AG10803 (cell line): ENCODE data around the gene PHACTR4.
"Not testable (repeated sequence)": the region's sequence is repeated elsewhere in the genome, so short reads cannot be mapped to it uniquely, and the experiment has no call there.

Source experiments
- DNase-seq: peaks from one replicate; pipeline ENCODE4 v3.0.0; 2010; ENCODE audit warnings: low read depth
- H3K4me3 ChIP-seq: 2 replicates; pipeline ENCODE4 v1.5.1; 2011; ENCODE audit warnings: mild to moderate bottlenecking, low read length, control low read depth
- TF ChIP-seq, protein P1 (sequence below): conservative IDR thresholded peaks from 2 replicates; pipeline ENCODE4 v1.5.1; 2011; ENCODE audit warnings: mild to moderate bottlenecking, low read length, control low read depth, inconsistent platforms

Gene PHACTR4

DNA sequence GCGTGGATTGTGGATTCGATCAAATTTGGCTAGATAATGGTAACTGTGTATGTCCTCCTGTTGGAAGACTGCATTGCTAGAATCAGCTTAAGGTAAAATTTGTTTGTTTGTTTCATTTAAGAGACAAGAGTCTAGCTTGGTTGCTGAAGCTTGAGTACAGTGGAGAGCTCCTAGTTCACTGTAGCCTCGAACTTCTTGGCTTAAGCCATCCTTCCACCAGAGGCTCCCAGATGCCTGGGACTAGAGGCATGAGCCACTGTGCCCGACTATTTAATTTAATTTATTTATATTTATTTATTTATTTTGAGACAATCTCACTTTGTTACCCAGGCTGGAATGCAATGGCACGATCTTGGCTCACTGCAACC lies 1.5 kb downstream of the PHACTR4 start:
- TF ChIP-seq, protein P1, sequence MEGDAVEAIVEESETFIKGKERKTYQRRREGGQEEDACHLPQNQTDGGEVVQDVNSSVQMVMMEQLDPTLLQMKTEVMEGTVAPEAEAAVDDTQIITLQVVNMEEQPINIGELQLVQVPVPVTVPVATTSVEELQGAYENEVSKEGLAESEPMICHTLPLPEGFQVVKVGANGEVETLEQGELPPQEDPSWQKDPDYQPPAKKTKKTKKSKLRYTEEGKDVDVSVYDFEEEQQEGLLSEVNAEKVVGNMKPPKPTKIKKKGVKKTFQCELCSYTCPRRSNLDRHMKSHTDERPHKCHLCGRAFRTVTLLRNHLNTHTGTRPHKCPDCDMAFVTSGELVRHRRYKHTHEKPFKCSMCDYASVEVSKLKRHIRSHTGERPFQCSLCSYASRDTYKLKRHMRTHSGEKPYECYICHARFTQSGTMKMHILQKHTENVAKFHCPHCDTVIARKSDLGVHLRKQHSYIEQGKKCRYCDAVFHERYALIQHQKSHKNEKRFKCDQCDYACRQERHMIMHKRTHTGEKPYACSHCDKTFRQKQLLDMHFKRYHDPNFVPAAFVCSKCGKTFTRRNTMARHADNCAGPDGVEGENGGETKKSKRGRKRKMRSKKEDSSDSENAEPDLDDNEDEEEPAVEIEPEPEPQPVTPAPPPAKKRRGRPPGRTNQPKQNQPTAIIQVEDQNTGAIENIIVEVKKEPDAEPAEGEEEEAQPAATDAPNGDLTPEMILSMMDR: no peak
- no peak for DNase-seq
- H3K4me3 ChIP-seq: peak overlapping the region; percentile 75; the same call in 1 of the 2 replicates

DNA sequence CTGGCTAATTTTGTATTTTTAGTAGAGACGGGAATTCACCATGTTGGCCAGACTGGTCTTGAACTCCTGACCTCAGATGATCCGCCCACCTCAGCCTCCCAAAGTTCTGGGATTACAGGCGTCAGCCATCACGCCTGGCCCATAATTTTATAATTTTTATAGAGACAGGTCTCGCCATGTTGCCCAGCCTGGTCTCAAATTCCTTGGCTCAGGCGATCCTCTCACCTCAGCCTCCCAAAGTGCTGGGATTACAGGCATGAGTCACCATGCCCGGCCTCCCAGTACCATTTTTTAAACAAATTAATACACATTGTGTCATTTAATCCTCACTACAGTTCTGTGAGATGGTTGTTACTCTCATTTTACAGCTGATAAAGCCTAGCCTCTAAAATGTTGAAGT lies 3.9 kb downstream of the PHACTR4 start:
- H3K4me3 ChIP-seq, DNase-seq: not testable (repeated sequence)

DNA sequence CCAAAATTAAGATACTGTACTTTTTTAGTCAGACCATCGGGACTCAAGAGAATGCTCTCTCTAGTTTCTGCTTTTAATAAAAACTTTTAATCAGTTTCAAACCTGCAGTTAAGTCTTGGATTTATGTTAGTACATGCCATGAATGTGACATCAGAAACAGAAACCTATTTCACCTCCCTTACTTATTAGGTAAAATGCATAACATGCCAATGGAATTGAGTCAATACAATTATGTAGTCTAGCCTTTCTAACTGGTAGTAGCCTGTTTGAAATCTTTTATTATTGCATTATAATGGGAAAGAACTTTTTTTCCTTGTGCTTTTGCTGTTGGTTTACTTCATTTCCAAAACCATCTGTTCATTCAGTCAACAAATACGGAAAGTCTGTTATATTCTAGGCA lies 4.8 kb downstream of the PHACTR4 start:
- DNase-seq: peak; percentile 73
- TF ChIP-seq, protein P1: no peak
- no peak overlapping the region for H3K4me3 ChIP-seq

DNA sequence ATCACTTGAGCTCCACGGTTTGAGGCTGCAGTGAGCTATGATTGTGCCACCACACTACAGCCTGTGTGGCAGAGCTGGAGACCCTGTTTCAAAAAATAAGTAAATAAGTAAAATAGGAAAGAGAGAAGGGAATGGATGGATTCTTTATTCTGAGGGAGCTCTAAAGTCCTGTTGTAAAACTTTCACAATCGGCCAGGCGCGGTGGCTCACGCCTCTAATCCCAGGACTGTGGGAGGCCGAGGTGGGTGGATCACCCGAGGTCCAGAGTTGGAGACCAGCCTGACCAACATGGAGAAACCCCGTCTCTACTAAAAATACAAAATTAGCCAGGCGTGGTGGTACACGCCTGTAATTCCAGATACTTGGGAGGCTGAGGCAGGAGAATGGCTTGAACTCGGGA lies 6.1 kb downstream of the PHACTR4 start:
- H3K4me3 ChIP-seq, DNase-seq: not testable (repeated sequence)

DNA sequence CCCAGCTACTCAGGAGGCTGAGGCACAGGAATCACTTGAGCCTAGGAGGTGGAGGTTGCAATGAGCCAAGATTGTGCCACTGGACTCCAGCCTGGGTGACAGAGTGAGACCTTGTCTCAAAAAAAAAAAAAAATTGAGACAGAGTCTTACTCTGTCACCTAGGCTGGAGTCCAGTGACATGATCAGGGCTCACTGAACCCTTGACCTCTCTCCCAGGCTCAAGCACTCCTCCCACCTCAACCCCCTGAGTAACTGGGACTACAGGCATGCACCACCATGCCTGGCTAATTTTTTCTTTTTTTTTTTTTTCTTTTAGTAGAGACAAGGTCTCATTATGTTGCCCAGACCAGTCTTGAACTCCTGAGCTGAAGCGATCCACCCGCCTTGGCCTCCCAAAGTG lies 6.7 kb downstream of the PHACTR4 start:
- not testable (repeated sequence) for H3K4me3 ChIP-seq, DNase-seq

DNA sequence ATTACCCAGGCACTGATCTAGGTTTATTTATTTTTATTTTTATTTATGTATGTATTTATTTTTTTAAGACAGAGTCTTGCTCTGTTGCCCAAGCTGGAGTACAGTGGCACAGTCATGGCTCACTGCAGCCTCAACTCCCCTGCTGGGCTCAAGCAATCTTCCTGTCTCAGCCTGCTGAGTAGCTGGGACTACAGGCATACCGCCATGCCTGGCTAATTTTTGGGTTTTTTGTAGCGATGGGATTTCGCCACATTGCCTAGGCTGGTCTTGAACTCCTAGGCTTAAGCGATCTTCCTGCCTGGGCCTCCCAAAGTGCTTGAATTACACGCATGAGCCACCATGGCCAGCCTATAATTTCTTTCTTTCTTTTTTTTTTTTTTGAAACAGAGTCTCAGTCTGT lies 9.4 kb downstream of the PHACTR4 start:
- TF ChIP-seq, protein P1: no peak
- H3K4me3 ChIP-seq: no peak overlapping the region
- no peak for DNase-seq

DNA sequence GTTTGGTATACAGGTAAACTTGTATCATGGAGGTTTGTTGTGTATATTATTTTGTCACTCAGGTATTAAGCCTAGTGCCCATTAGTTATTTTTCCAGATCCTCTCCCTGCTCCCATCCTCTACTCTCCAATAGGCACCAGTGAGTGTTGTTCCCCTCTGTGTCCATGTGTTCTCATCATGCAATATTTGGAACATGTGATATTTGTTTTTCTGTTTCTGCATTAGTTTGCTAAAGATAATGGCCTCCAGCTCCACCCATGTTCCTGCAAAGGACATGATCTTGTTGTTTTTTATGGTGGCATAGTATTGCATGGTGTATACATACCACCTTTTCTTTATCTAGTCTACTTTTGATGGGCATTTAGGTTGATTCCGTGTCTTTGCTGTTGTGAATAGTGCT lies 10.9 kb downstream of the PHACTR4 start:
- TF ChIP-seq, protein P1: no peak
- DNase-seq: no peak
- no peak overlapping the region for H3K4me3 ChIP-seq

DNA sequence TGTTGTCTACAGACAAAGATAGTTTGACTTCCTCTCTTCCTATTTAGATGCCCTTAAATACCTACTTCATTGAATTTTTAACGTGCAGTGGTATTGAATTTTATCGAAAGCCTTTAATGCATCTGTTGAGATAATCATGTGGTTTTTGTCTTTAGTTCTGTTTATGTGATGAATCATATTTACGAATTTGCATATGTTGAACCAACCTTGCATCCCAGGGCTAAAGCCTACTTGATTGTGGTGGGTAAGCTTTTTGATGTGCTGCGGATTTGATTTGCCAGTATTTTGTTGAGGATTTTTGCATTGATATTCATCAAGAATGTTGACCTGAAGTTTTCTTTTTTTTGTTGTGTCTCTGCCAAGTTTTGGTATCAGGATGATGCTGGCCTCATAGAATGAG lies 14.2 kb downstream of the PHACTR4 start:
- not testable (repeated sequence) for H3K4me3 ChIP-seq, DNase-seq

DNA sequence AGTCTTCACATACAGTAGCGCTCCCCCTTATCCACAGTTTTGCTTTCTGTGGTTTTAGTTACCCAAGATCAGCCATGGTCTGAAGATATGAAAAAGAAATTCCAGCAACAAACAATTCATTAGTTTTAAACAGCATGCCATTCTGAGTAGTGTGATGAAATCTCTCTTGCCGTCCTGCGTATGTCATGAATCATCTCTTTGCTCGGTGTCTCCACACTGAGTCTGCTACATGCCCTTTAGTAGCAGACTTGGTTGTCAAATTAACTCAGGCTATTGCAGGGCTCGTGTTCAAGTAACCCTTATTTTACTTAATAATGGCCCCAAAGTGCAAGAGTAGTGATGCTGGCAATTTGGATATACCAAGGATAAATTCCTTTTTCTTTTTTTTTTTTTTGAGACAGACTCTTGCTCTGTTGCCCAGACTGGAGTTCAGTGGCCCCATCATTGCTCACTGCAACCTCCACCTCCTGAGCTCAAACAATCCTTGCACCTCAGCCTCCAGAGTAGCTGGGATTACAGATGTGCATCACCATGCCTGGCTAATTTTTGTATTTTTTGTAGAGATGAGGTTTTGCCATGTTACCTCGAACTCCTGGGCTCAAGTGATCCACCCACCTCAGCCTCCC lies 22.6 kb downstream of the PHACTR4 start:
- no peak overlapping the region for H3K4me3 ChIP-seq
- TF ChIP-seq, protein P1: no peak

DNA sequence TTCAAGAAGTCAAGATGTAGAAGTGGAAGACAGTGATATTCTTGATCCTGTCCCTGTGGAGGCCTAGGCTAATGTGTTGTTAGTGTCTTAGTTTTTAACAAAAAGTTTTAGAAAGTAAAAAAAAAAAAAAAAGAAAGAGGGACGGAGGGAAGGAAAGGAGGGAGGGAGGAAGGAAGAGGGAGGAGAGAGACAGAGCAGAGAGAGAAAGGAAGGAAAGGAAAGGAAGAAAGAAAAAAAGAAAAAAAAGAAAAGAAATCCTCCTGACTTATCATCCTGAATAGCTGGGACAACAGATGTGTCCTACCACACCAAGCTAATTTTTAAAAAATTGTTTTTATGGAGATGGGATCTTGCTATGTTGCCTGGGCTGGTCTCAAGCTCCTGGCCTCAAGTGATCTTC lies 24.6 kb downstream of the PHACTR4 start:
- no peak overlapping the region for H3K4me3 ChIP-seq
- TF ChIP-seq, protein P1: no peak
- no peak for DNase-seq

More for the DNA sequence above, 22.6 kb downstream of the PHACTR4 start:
- DNase-seq: peak; percentile 92
